Uterus (tissue), 4 donors: Measurements from ENCODE around the gene SIPA1L3. TPM values are rescaled to one million over a fixed set of nuclear protein-coding genes. Genes with fewer than 3 reads are reported as not detected.

Experiments
- DNase-seq, 2 donors: peaks; one replicate each; pipeline ENCODE4 v3.0.0-alpha.2; 2019 to 2020
- H3K27ac ChIP-seq, 2 donors: fragments of 200-600 bp; sonication (generic); 1 replicate in 1 of 2; 2 replicates in 1 of 2; pipeline ENCODE4 v1.5.1; 2016 to 2018
- H3K27me3 ChIP-seq, 2 donors: fragments of 200-600 bp; sonication (generic); one replicate each; pipeline ENCODE4 v1.5.1; 2018 to 2019; ENCODE audit warnings: control low read depth in 1 of 2
- H3K36me3 ChIP-seq, 2 donors: fragments of 200-600 bp; sonication (generic); one replicate each; pipeline ENCODE4 v1.5.1; 2019; ENCODE audit warnings: control low read depth in 1 of 2
- H3K4me1 ChIP-seq, 2 donors: fragments of 200-600 bp; sonication (generic); one replicate each; pipeline ENCODE4 v1.5.1; 2018 to 2019; ENCODE audit warnings: control low read depth in 1 of 2
- H3K4me3 ChIP-seq, 2 donors: fragments of 200-600 bp; sonication (generic); 1 replicate in 1 of 2; 2 replicates in 1 of 2; pipeline ENCODE4 v1.5.1; 2018 to 2019; ENCODE audit warnings: mild to moderate bottlenecking in 1 of 2
- H3K9me3 ChIP-seq, 2 donors: fragments of 200-600 bp; sonication (generic); one replicate each; pipeline ENCODE4 v1.5.1; 2019; ENCODE audit warnings: control low read depth in 1 of 2
- POLR2A ChIP-seq, 2 donors: fragments of 450-650 bp; IDR thresholded peaks; one replicate each; pipeline ENCODE4 v1.6.1; 2016; ENCODE audit warnings: antibody characterized with exemption in 2 of 2, mild to moderate bottlenecking in 1 of 2, moderate library complexity in 1 of 2
- intact Hi-C: fragments of 100-400 bp; cut with DNase I; formaldehyde crosslinking; loops from one replicate; pipeline ENCODE4 v1.15.1; 2023; ENCODE audit warnings: low total_unique reads
- total RNA-seq, 4 donors: library from RNA; depleted of rRNA in 3 of 4; stranded (reverse); fragments of >200 nt in 3 of 4; gene quantifications; one replicate each; pipeline versions ENCODE4 v1.1.0 to v1.2.4, GENCODE V29; 2014 to 2023
- TF ChIP-seq, protein P1 (sequence below), 4 experiments: fragments of 200-600 bp in 2 of 4; fragments of 450-650 bp in 2 of 4; sonication (generic) in 2 of 4; IDR thresholded peaks; one replicate each; pipeline ENCODE4 v1.5.1; 2016 to 2019; ENCODE audit warnings: antibody characterized with exemption in 4 of 4, mild to moderate bottlenecking in 2 of 4, moderate library complexity in 1 of 4
- donor health status: DM: yes; HTN: yes; CAD: no.

SIPA1L3 gene
- total RNA-seq, 4 donors from 2014 or later: 11.5 to 41.8 (median 21.5) TPM

DNA sequence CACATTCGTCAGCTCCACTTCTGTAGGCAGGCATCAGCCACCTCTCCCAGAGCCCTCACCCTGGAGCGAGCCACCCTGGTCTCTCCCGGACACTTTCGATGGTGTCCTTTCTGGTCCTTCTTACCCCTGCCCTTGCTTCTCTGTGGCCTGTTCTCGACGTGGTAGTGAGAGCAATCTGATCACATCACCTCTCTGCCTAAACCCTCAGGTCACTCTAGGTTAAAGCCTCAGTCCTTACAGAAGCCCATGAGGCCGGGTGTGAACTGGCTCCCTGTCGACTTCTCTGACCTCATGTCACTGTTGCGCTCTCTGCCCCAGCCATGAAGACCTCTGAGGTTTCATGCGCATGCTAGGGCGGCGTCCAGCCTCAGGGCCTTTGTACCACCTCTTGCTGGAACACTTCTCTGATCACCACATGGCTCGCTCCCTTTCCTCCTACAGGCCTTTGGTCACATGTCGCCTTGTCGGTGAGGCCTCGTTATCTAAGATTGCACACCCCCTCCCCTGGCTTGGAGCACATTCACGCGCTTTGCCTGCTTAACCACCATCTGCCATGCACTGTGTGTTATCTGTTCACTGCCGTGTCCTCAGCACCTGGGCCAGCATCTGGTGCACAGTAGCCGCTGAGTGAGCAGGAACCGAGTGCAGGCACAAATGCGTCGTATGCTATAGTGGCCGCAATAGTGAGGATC, 215.5 kb downstream of the SIPA1L3 start:
- Histone ChIP-seq H3K4me3 (no peak overlapping the region), H3K27me3 (no peaks in the 10 kb centered on the region), H3K27ac (no peak overlapping the region), H3K4me1 (no peaks in the 10 kb centered on the region), H3K36me3 (no peaks in the 10 kb centered on the region), H3K9me3 (no peaks in the 10 kb centered on the region)
- TF ChIP-seq, protein P1, sequence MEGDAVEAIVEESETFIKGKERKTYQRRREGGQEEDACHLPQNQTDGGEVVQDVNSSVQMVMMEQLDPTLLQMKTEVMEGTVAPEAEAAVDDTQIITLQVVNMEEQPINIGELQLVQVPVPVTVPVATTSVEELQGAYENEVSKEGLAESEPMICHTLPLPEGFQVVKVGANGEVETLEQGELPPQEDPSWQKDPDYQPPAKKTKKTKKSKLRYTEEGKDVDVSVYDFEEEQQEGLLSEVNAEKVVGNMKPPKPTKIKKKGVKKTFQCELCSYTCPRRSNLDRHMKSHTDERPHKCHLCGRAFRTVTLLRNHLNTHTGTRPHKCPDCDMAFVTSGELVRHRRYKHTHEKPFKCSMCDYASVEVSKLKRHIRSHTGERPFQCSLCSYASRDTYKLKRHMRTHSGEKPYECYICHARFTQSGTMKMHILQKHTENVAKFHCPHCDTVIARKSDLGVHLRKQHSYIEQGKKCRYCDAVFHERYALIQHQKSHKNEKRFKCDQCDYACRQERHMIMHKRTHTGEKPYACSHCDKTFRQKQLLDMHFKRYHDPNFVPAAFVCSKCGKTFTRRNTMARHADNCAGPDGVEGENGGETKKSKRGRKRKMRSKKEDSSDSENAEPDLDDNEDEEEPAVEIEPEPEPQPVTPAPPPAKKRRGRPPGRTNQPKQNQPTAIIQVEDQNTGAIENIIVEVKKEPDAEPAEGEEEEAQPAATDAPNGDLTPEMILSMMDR (IDR thresholded peaks at IDR 0.05): no peak
- no peak for TF ChIP-seq POLR2A (IDR thresholded peaks at IDR 0.05)
- DNase-seq: no peak
- intact Hi-C loops: no loop called here

- DNase-seq: no peak
- no peak for TF ChIP-seq POLR2A (IDR thresholded peaks at IDR 0.05)
- TF ChIP-seq, protein P1 (IDR thresholded peaks at IDR 0.05): no peak
- Histone ChIP-seq H3K36me3 (no peaks in the 10 kb centered on the region), H3K4me3 (no peak overlapping the region), H3K27ac (no peak overlapping the region), H3K4me1 (no peaks in the 10 kb centered on the region), H3K27me3 (no peaks in the 10 kb centered on the region), H3K9me3 (no peaks in the 10 kb centered on the region)
- intact Hi-C loops: no loop called here
Measured at GRCh38 chr19:38125238-38125637, 218.2 kb downstream of the SIPA1L3 start.

DNA sequence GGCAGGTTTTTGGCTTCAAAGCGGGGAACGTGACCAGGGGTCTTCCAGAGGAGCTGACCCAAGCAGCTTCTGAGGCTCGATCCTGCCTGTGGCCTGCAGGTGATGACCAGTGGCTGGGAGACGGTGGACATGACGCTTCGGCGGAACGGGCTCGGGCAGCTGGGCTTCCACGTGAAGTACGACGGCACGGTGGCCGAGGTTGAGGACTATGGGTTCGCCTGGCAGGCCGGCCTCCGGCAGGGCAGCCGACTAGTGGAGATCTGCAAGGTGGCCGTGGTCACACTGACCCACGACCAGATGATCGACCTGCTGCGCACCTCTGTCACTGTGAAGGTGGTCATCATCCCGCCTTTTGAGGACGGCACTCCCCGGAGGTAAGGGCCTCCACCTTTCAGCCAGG, 223.4 kb downstream of the SIPA1L3 start:
- H3K36me3 ChIP-seq: no peaks in the 10 kb centered on the region
- no peaks in the 10 kb centered on the region for H3K4me1 ChIP-seq
- no peak overlapping the region for H3K4me3 ChIP-seq
- H3K27me3 ChIP-seq: no peaks in the 10 kb centered on the region
- H3K27ac ChIP-seq: no peak overlapping the region
- intact Hi-C loops: no loop called here
- TF ChIP-seq, protein P1 (IDR thresholded peaks at IDR 0.05): no peak
- no peak for TF ChIP-seq POLR2A (IDR thresholded peaks at IDR 0.05)
- DNase-seq: no peak
- H3K9me3 ChIP-seq: no peaks in the 10 kb centered on the region

DNA sequence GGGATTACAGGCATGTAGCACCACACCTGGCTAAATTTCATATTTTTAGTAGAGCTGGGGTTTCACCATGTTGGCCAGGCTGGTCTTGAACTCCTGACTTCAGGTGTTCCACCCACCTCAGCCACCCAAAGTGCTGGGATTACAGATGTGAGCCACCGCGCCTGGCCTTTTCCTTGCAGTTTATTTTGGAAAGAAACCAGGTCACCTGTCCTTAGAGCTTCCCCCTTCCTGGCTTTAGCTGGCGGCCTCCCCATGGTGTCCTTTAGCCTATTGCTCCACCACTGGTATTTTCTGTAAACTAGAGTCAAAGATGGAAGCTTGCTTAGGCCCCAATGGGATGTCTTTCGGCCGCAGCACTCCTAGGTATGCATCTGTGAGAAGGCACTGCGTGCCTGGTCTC, 225.8 kb downstream of the SIPA1L3 start:
- Histone ChIP-seq H3K4me1 (no peaks in the 10 kb centered on the region), H3K9me3 (no peaks in the 10 kb centered on the region), H3K27me3 (no peaks in the 10 kb centered on the region), H3K4me3 (no peak overlapping the region), H3K36me3 (no peaks in the 10 kb centered on the region), H3K27ac (no peak overlapping the region)
- DNase-seq: no peak
- intact Hi-C loops: no loop called here
- TF ChIP-seq POLR2A (IDR thresholded peaks at IDR 0.05): no peak
- TF ChIP-seq, protein P1 (IDR thresholded peaks at IDR 0.05): no peak

DNA sequence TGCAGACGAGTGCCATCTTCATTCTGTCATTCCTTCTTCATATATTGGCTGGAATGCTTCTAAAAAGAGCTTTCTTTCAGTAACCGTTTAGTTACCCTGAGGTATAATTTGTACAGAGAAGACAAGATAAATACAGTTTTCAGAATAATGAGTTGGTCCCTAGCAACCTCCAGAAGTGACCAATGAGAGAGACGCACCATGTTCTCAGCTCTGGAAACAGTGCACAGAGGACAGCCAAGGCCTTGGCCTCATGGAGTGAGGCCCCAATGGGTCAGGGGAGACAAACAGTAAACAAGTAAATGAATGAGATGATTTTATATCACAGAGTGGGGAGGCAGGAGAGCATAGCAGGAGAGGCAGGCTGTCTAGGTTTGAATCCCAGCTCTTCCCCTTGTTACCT, 226.3 kb downstream of the SIPA1L3 start:
- intact Hi-C loops: no loop called here
- no peak for DNase-seq
- Histone ChIP-seq H3K36me3 (no peaks in the 10 kb centered on the region), H3K4me3 (no peak overlapping the region), H3K27ac (no peak overlapping the region), H3K4me1 (no peaks in the 10 kb centered on the region), H3K9me3 (no peaks in the 10 kb centered on the region), H3K27me3 (no peaks in the 10 kb centered on the region)
- TF ChIP-seq, protein P1 (IDR thresholded peaks at IDR 0.05): no peak
- no peak for TF ChIP-seq POLR2A (IDR thresholded peaks at IDR 0.05)
